HCT116 (cell line): ENCODE results near the gene CHADL.

Experiments
- CEBPB ChIP-seq: IDR thresholded peaks from 2 replicates; pipeline ENCODE4 v1.6.1; 2012; ENCODE audit warnings: low read depth
- CTCF ChIP-seq, 3 experiments: fragments of 200-600 bp in 1 of 3; sonication (generic) in 1 of 3; IDR thresholded peaks in 2 of 3; conservative IDR thresholded peaks in 1 of 3; 2 replicates each; pipeline ENCODE4 v1.5.1; 2012 to 2017; ENCODE audit warnings: low read depth in 2 of 3, low read length in 2 of 3, antibody characterized with exemption in 1 of 3, borderline replicate concordance in 1 of 3, control low read depth in 1 of 3, mild to moderate bottlenecking in 1 of 3, mixed read lengths in 1 of 3, mixed run types in 1 of 3, moderate library complexity in 1 of 3; ENCODE audit not compliant: insufficient read depth in 1 of 3
- EGR1 ChIP-seq: IDR thresholded peaks from 2 replicates; pipeline ENCODE4 v1.6.1; 2012; ENCODE audit warnings: low read depth
- ELF1 ChIP-seq: IDR thresholded peaks from 2 replicates; pipeline ENCODE4 v1.6.1; 2012; ENCODE audit warnings: low read depth, borderline replicate concordance
- EZH2 ChIP-seq: fragments of 200-600 bp; sonication (generic); IDR thresholded peaks from 2 replicates; pipeline ENCODE4 v1.6.1; 2017; ENCODE audit warnings: antibody characterized with exemption, mixed run types
- POLR2A ChIP-seq: IDR thresholded peaks from 2 replicates; pipeline ENCODE4 v1.7.0; 2011; ENCODE audit warnings: borderline replicate concordance; ENCODE audit not compliant: insufficient read depth, insufficient read length; ENCODE audit errors: extremely low read depth
- REST ChIP-seq: IDR thresholded peaks from 2 replicates; pipeline ENCODE4 v1.6.1; 2012; ENCODE audit warnings: low read depth
- TF ChIP-seq, protein P1 (sequence below): IDR thresholded peaks from 2 replicates; pipeline ENCODE4 v1.6.1; 2011; ENCODE audit warnings: mild to moderate bottlenecking, low read length, moderate library complexity; ENCODE audit not compliant: insufficient replicate concordance; ENCODE audit errors: extremely low read depth

DNA sequence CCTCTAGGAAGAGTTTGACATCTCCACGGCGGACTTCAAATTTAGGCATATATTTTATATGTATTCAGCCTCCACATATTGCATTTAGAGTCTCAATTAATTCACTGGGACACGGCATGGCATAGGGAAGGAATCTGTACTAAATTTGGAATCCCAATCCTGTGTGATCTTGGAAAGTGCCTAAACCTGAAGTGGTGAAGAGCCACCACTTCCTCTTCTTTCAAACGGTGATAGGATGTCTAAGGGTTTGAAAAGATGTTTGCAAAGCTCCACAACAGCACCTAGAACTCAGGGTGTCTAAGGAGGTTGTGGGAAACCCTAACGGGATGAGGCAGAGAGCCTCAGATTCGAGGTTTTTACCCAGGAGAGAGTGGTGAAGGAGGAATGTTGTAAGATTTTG, 36.7 kb downstream of the CHADL start:
- no peak for TF ChIP-seq EZH2
- no peak for TF ChIP-seq REST
- TF ChIP-seq, protein P1, sequence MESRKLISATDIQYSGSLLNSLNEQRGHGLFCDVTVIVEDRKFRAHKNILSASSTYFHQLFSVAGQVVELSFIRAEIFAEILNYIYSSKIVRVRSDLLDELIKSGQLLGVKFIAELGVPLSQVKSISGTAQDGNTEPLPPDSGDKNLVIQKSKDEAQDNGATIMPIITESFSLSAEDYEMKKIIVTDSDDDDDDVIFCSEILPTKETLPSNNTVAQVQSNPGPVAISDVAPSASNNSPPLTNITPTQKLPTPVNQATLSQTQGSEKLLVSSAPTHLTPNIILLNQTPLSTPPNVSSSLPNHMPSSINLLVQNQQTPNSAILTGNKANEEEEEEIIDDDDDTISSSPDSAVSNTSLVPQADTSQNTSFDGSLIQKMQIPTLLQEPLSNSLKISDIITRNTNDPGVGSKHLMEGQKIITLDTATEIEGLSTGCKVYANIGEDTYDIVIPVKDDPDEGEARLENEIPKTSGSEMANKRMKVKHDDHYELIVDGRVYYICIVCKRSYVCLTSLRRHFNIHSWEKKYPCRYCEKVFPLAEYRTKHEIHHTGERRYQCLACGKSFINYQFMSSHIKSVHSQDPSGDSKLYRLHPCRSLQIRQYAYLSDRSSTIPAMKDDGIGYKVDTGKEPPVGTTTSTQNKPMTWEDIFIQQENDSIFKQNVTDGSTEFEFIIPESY: no peak
- TF ChIP-seq CTCF (IDR thresholded peaks at IDR 0.05 in 2 of 3, conservative IDR thresholded peaks at IDR 0.05 in 1 of 3; ENCODE audit: borderline replicate concordance in 1 of 3, insufficient read depth in 1 of 3, low read depth in 2 of 3, low read length in 2 of 3): no peak
- TF ChIP-seq EGR1: no peak
- TF ChIP-seq POLR2A: no peak
- TF ChIP-seq CEBPB: no peak
- no peak for TF ChIP-seq ELF1
